GM20000 (cell line): ENCODE results near the gene ZBTB26.
"Not testable (repeated sequence)": the region's sequence is repeated elsewhere in the genome, so short reads cannot be mapped to it uniquely, and the experiment has no call there.

Experiments used
- DNase-seq: peaks from one replicate; pipeline ENCODE4 v3.0.0; 2012; ENCODE audit warnings: low spot score
- CTCF ChIP-seq: IDR thresholded peaks from 2 replicates; pipeline ENCODE4 v1.5.1; 2012; ENCODE audit warnings: mild to moderate bottlenecking, control low read depth; ENCODE audit errors: extremely low read depth, missing control alignments

ZBTB26 gene

GRCh38 chr9:122904466-122904822, 26.9 kb downstream of the ZBTB26 start:
- no peak for TF ChIP-seq CTCF
- DNase-seq, result peak; percentile 42

- DNase-seq, result peak; percentile 45
- no peak for TF ChIP-seq CTCF
Measured at GRCh38 chr9:122900791-122901190, 30.5 kb downstream of the ZBTB26 start.

GRCh38 chr9:122897969-122898368, 33.3 kb downstream of the ZBTB26 start:
- TF ChIP-seq CTCF, result no peak
- DNase-seq, result no peak

- no peak for TF ChIP-seq CTCF
- no peak for DNase-seq
Measured at GRCh38 chr9:122888480-122888879, 42.8 kb downstream of the ZBTB26 start.

GRCh38 chr9:122883125-122883524, 48.2 kb downstream of the ZBTB26 start:
- no peak for TF ChIP-seq CTCF
- no peak for DNase-seq

- DNase-seq, result no peak
- TF ChIP-seq CTCF, result no peak
Measured at GRCh38 chr9:122879443-122879842, 51.9 kb downstream of the ZBTB26 start.

GRCh38 chr9:122875523-122875922, 55.8 kb downstream of the ZBTB26 start:
- TF ChIP-seq CTCF, result no peak

GRCh38 chr9:122867276-122867675, 64.0 kb downstream of the ZBTB26 start:
- not testable (repeated sequence) for DNase-seq

More at GRCh38 chr9:122875523-122875922, 55.8 kb downstream of the ZBTB26 start:
- peak; percentile 38 for DNase-seq
